ENCODE results near the gene PODXL2. TPM values are rescaled to one million over a fixed set of nuclear protein-coding genes. Genes with fewer than 3 reads are reported as not detected.

Gene PODXL2
- total RNA-seq, 1 donor from 2014 or later, result 3.3 TPM

GRCh38 chr3:127608362-127608718 lies 20.6 kb upstream of the PODXL2 start:
- Mint-ChIP-seq H3K27me3 (no peaks in the 10 kb centered on the region), H3K4me1 (peaks cover 22% of the 10 kb centered on the region), H3K36me3 (ENCODE audit: low read depth) (peaks cover 86% of the 10 kb centered on the region), H3K27ac (no peak overlapping the region), H3K4me3 (no peak overlapping the region), H3K9me3 (no peaks in the 10 kb centered on the region)
- no peak for DNase-seq
- ChIA-PET CTCF (no interaction called here), POLR2A (interaction anchor here (1.6 kb wide), 1 partner anchor 10 kb away, joined by 12 read pairs; the partner anchor contains the start of gene MCM2)
- ATAC-seq (ENCODE audit: low read depth), result no peak
- no peak for TF ChIP-seq CTCF (IDR thresholded peaks at IDR 0.05)
- intact Hi-C loops (cut with micrococcal nuclease), result no loop called here

DNA sequence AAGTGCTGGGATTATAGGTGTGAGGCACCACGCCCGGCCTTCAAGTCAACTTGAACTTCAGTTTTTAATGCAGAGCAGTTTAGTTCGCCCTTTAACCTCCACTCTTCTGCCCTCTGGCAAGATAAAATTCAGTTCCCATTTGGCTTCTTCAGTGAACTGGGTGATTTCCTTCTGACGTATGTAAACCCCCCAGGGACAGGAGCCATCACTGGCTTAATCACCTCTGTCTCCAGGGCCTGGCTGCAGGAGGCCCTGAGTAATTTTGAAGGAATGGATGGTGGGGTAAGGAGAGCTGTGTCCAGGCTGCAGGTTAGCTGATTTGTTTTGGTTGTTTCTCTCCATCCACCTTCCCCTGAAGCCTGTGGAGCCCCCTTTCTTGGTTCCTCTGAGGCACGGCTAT lies 18.9 kb upstream of the PODXL2 start:
- ChIA-PET CTCF (interaction anchor here (1.4 kb wide), 1 partner anchor 11 kb away, joined by 5 read pairs; the partner anchor contains the start of gene MCM2), POLR2A (interaction anchor here (0.8 to 1.6 kb wide), 5 partner anchors 12 to 154 kb away, joined by 3 to 12 read pairs (median 3); partner anchors contain the start of genes ABTB1 and MCM2)
- intact Hi-C loops (cut with micrococcal nuclease), result loop anchor here (1.0 to 2.0 kb wide), 2 partner anchors 12 to 19 kb away; partner anchors contain the start of genes MCM2 and TPRA1
- peaks cover 22% of the 10 kb centered on the region for H3K4me1 Mint-ChIP-seq
- H3K4me3 Mint-ChIP-seq, result peak overlapping the region; percentile 28
- DNase-seq (no peak), ATAC-seq (ENCODE audit: low read depth) (peak; percentile 94)
- no peaks in the 10 kb centered on the region for H3K27me3 Mint-ChIP-seq
- H3K36me3 Mint-ChIP-seq (ENCODE audit: low read depth), result peaks cover 83% of the 10 kb centered on the region
- H3K27ac Mint-ChIP-seq, result peak overlapping the region; percentile 76
- H3K9me3 Mint-ChIP-seq, result no peaks in the 10 kb centered on the region
- no peak for TF ChIP-seq CTCF (IDR thresholded peaks at IDR 0.05)

DNA sequence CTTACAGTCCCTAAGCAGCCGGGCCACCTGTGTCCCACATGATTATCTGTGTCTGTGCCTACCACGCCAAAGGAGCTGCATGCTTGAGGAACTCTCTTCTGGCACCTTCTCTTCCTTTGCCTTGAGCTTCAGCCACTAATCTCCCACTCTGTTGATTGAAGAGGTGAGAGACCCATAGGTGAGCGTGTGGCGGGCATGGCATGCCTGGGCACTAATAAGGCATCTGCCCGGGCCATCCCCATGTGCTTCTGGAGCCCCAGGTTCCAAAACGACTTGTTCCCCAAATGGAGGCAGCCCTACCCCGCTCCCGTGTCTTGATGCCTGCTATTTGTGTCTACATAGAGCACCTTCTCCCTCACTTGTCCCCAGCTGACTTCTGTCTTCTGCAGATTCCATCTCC lies 17.7 kb upstream of the PODXL2 start:
- H3K27me3 Mint-ChIP-seq, result no peaks in the 10 kb centered on the region
- CTCF ChIA-PET, result interaction anchor here (1.1 kb wide), 1 partner anchor 36 kb away, joined by 3 read pairs; no protein-coding TSS in a partner anchor
- no peak overlapping the region for H3K4me3 Mint-ChIP-seq
- H3K27ac Mint-ChIP-seq, result no peak overlapping the region
- TF ChIP-seq CTCF (IDR thresholded peaks at IDR 0.05), result no peak
- no peak for DNase-seq
- peaks cover 22% of the 10 kb centered on the region for H3K4me1 Mint-ChIP-seq
- no peaks in the 10 kb centered on the region for H3K9me3 Mint-ChIP-seq
- intact Hi-C loops (cut with micrococcal nuclease), result loop anchor here (2.0 kb wide), 1 partner anchor 20 kb away; the partner anchor contains the start of gene TPRA1
- H3K36me3 Mint-ChIP-seq (ENCODE audit: low read depth), result peaks cover 85% of the 10 kb centered on the region
- POLR2A ChIA-PET, result no interaction called here
- ATAC-seq (ENCODE audit: low read depth), result no peak

DNA sequence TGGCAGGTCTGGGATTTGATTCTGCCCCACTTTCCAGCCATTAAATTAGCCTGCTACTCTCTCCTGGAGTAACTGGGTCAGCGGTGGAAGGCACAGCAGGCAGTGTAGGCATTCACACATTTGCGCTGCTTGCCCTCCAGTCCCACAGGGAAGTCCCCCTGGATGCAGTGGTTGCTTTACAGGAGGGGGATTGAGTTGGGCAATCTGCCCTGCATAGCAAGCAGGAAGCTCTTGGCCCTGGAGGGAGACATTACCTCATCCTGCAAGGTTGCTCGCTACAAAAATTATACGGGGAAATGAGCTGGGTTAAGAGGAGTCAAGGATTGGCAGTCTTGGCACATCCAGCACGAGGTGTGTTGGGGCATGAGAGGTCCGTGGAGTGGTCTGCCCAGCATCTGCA lies 16.0 kb upstream of the PODXL2 start:
- no peak for TF ChIP-seq CTCF (IDR thresholded peaks at IDR 0.05)
- DNase-seq (no peak), ATAC-seq (ENCODE audit: low read depth) (no peak)
- H3K4me3 Mint-ChIP-seq, result no peak overlapping the region
- H3K4me1 Mint-ChIP-seq, result peaks cover 22% of the 10 kb centered on the region
- H3K27ac Mint-ChIP-seq, result no peak overlapping the region
- H3K36me3 Mint-ChIP-seq (ENCODE audit: low read depth), result peaks cover 84% of the 10 kb centered on the region
- intact Hi-C loops (cut with micrococcal nuclease), result no loop called here
- CTCF ChIA-PET, result no interaction called here
- no peaks in the 10 kb centered on the region for H3K9me3 Mint-ChIP-seq
- H3K27me3 Mint-ChIP-seq, result no peaks in the 10 kb centered on the region
- POLR2A ChIA-PET, result no interaction called here

GRCh38 chr3:127613406-127613805 lies 15.6 kb upstream of the PODXL2 start:
- Mint-ChIP-seq H3K27me3 (no peaks in the 10 kb centered on the region), H3K9me3 (no peaks in the 10 kb centered on the region), H3K27ac (no peak overlapping the region), H3K4me3 (no peak overlapping the region), H3K4me1 (peaks cover 22% of the 10 kb centered on the region), H3K36me3 (ENCODE audit: low read depth) (peaks cover 84% of the 10 kb centered on the region)
- no peak for DNase-seq
- ATAC-seq (ENCODE audit: low read depth), result no peak
- ChIA-PET POLR2A (no interaction called here), CTCF (no interaction called here)
- intact Hi-C loops (cut with micrococcal nuclease), result no loop called here
- TF ChIP-seq CTCF (IDR thresholded peaks at IDR 0.05), result no peak
